ENCODE data around the gene ASB18.

The ASB18 gene

DNA sequence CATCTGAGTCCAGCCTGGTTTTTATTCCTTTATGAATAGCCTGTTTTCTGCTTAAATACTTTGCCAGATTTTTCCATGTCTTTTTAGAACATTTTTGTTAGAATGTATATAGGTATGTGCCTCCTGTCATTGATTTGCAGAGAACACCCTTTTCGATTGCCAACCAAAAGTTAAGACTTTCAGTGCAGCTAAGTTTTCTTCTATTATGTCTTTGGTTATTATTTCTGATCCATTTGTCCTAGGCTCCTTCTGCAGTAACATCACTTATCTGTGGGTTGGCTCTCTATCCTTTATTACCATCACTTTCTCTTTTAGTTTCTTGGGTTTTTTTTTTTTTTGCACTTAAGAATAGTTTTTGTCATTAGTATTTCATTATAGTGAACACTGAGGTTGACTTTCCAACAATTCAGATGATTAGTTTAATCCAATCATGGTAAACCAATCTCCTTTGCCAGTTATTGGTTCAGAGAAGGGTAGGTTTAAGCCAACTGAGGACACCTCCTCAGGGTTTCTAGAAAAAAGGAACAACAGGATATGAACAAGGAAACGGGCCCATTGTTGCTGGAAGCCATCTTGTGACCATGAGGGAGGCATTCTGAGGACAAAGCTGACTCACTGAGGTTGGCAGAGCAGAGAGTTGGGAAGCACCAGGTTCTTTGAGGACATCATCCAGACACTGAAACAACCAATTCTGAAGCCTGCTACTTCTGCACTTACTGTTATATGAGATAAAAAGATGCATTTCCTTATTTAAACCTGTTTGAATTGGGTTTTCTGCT is 58.1 kb downstream of the ASB18 start:
- DNase-seq = peak; percentile 5 to 25 (median 7)

DNA sequence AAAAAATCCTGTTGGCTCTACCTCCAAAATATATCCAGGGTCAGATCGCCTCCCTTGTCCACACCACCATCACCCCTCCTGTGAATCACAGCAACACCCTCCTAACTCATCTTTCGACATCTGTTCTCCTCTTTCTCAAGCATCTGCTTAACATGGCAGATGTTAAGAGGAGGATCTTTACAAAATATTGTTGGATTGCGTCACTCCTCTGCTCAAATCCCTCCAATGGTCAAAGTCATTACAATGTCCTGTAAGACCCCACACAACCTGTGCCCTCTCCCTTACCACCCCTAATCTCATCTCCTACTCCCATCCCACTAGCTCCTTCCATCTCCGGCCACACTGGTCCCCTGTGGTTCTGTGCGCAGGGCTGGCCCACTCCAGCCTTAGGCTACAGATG is 59.3 kb downstream of the ASB18 start:
- no peak for DNase-seq

DNA sequence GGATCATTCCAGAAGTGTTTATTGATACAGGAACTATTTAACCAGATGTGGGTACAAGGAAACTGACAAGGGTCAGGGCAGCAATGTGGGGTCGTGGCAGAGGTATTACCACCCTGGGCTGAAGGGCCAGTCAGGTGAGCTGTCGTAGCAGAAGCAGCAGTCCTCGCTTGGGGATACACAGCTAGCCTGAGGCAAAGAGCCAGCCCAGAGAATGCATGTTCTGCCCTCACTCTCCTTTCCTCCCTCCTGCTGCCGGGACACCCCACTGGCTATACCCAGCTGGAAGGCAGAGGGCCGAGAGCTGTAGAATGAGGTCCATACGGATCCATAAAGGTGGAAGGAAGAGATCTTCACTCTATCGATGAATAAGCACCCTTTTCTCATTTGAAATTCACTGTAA is 63.8 kb downstream of the ASB18 start:
- no peak for DNase-seq

DNA sequence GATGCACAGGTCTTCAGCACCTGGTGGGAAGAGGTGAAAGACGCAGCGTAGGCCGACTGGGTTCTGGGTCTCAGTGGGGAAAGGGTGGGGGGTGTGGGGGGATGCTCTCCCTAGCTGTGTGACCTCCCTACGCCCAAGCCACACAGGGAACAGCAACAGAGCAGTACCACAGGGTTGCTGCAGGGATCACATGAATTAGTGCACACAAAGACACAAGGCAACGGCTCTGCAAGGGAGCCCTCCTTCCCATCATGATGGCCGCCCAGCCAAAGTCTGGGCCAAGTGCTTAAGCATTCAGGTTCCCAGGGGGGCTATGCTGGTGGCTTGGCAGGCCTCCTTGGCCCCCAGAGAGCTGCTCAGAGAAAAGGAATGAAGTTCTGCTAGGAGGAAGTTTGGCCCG is 67.8 kb downstream of the ASB18 start:
- no peak for DNase-seq

DNA sequence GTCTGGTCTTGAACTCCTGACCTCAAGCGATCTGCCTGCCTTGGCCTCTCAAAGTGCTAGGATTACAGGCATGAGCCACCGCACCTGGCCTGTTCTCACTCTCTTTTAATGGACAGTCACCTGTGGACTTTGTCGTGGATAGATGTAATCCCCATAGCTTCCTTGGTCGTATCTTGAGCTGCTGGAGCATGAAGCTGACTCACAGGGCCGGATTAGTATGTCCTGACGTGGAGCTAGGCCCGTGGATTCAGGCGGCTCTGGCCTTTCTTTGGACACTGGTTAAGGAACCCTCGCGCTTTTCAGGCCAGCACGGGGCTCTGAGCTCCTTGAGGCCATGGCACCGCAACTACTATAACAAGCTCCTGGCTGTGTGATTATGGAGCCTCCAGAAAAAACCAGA is 68.5 kb downstream of the ASB18 start:
- no peak for DNase-seq

DNA sequence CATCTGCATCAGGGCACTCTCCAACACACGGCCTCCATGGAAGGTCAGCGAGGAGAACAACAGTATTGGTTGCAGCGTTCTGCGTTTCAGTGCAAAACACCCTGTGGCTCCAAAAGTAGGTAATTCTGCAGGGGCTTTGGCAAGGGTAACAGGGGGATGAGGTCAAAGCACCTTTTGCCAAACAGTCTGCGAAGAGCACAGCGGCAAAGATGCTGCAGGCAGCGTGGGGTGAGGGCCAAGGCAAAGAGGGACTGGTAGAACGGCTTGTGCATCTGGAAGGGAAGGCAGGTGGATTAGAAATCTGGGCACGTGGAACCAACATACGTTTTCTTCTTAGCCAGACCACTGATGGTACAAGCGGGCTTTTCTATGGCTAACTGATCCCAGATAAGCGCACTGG is 69.4 kb downstream of the ASB18 start:
- no peak for DNase-seq

DNA sequence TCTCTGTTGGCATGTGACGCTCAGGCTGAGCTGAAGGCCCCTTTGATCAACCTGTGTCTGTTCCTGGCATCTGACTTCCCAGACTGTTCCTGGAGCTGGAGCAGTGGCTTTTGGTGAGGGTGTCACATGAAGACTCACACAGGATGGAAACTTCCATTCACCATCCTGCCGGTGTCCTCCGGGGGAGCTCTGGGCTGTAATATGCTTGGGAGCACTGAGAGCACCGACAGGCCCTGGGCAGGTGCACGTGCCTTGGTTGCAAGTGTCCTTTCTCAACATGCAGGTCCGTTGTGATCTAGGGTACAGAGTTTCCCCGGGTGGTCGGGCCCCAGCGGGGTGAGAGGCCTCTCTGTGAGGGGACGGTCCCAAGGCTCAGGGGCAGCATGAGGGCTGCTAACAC is 71.2 kb downstream of the ASB18 start:
- DNase-seq = no peak

DNA sequence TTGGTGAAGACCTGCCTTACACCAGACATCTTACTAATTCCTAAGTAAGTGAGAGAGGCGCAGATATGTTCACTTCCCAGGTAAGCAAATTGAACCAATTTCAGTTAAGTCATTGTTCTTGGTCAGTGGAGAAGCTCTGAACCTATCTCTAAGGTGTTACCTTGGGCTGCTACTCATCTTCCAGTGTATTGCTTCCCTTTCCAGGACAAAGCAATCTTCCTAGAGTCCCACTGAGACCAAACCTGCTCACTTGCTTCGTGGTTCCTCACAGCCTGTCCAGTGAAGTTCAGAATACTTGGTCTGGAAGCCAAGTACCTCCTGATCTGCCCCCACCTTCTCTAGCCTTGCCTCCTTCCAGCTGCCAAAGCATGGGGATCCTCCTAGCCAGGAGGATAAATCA is 73.5 kb downstream of the ASB18 start:
- DNase-seq = no peak

DNA sequence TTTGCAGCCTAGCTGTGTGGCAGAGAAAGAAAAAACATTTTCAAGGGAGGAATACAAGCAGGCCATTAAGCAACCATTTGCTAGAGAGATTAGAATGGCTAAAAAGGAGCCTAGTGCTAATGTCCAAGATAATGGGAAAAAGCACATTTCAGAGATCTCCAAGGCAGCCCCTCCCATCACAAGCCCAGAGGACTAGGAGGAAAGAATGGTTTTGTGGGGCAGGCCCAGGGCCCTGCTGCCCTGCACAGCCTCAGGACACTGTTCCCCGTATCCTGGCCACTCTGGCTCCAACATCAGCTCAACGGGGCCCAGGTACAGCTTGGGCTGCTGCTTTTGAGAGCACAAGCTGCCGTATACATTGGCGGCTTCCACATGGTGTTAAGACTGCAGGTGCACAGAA is 79.5 kb downstream of the ASB18 start:
- DNase-seq = no peak

DNA sequence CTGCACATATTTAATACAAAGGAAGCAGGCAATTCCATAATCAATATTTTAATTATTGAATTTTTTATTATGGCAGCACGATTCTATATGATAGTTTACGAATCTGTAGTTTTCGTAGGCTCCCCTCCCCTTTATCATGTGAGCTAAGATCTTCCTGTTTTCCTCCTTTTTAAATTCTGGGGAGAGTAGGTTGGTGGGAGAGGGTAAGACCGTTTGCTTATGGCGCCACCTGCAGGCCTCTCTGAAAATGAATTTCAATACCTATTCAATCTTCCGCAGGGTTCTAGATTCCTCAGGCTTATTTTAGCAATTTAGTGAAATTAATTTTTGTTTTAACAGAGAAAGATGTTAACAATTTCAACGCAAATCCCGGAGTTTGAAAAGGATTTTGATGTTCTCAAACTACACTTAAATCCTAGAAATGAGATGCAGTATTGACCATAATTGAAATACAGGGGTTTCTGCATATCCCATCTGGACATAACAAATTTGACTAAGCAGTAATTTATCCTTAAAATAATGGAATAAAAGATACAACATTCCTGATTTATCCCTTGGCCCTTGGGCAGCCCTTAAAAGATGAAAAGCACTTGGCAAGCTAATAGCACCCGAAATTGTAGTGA is 83.3 kb downstream of the ASB18 start:
- DNase-seq = peak; percentile 67 to 82 (median 74)

DNA sequence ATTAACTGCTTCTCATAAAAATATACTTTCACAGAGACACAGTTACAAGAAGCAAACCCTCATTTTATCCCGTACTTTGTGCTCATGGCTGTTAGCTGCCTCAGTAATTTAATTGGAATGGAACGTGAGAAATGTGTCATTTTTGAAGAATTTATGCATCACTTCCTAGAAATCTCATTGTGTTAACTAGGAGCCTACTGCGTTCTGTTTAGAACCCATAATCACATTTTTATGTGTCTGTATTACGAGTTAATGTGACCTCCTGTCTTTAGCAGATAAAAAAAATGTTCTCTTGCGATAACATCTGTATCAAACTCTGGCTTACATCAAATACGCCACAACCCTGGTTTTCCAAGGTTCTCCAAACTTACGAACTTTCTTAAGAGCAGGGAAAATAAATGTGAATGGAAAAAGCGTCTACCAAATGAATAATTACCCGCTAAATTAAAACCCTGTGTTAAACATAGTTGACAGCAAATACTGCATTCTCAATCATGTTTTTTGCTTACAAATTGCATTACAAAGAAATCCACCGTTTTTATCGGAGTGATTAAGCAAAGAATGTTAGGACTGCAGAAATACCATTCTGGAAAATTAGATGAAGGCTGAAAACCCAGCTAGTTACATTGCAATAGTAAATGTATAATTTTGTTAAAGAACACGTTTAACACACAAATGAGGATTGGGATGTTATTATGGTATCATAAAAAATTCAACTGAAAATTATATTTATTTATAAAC is 84.0 kb downstream of the ASB18 start:
- DNase-seq = no peak

DNA sequence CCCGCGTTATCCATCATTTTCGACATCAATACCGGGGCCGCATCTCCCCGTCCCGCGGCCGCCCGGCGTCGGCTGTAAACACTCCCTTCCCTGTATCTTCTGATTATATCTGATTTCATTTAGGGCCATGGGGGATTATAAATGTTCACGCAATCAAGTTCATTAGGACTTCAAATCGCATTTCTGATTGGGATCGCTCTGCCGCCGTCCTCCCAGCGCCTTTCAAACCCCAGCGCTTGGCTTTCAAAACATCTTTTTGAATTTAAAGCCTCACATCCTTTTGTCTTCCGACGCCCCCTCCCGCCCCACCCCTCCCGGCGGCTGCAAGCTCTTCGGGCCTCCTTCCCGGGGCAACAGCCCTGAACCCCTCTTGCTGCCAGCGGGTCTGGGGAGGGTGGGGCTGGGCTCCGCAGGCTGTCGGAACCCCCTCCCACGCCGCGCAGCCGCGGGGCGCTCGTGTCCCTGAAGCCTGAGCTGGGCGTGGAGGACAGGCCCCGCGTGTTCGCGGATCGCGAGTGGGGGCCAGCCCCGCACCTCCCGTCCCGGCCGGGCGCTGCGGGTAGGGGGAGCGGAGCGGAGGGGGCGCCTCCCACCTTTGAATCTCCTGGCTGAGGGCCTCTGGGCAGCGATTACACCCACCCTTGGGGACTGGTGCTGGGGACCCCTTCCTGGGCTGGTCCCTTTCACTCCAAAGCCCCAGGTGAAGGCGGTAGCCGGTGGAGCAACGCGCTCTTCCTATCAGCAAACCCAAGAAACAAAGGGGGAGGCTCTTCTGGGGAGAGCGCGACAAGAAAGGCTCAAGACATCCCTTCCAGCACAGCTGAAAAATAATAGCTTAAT is 84.8 kb downstream of the ASB18 start:
- no peak for DNase-seq

DNA sequence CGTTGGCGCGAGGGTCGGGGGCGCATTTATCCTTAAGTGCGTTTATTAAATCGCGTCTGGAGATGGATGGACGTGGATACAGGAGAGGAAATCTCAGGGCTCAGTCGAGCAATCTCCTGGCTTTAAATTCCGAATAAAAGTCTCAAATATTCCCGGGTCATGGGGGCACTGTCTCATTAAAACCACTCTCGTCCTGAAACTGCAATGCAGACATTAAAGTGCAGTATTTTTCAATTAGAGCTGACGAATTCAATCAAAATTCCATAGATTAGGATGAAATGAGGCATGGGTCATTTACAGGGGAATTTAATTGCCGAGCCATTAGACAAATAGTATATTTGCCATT is 85.3 kb downstream of the ASB18 start:
- no peak for DNase-seq

DNA sequence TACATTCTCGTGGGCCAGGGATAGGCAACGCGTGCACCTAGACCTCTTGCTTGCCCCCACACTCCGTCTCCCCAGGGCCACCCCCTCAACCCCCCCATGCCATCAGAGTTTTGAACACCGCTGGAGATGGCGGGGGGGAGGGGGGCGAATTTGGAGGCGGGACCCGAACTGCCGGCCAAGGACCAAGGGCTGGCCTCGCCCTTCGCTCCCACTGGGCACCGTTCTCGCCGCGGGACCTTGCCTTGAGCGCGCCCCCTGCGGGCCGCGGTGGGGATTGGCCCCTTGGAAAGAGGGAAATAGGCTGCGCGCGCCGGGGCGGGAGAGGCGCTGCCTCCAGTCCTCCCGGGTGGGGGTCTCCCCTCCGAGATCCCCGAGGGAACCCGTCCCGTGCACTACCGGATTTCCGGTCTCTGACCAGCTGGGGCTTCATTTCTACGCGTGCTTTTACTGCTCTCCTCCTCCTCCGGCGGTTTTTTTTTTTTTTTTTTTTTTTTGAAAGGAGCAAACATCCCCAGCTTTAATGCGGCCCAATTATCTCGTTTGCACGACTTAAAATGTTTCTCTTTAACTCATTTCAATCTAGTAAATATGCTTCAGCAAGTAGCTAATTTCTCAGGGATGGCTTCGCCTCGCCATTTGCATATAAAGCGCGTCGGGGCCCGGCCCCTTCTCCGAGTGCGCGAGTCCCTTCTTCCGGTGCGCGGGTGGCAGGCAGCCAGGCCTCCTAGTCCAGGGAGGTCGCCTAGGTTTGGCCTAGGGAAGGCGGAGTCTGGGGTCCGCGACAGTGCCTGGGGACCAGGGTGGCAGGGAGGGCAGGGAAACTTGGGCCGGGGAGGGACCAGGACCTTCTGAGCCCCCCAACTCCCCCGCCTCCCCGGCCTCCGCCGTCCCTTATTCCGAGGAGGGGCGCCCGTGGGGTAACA is 86.0 kb downstream of the ASB18 start:
- peak; percentile 42 to 74 (median 51) for DNase-seq

DNA sequence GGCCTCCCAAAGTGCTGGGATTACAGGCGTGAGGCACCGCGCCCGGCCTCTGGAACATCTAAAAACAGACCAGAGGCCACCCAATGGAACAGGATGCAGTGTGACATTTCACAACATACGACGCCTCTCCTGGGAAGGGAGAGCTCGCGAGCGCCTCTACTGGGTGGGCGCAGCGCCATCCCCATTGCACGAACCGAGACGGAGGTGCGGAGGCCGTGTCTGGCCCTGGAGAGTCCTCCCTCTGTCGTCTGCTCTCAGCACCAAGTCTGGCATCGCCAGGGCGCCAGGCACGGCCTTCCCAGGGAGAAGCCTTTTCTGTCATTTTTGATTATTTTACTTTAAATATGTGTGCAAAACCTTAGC is 86.6 kb downstream of the ASB18 start:
- peak in 1 of 3 donors; percentile 42 for DNase-seq

DNA sequence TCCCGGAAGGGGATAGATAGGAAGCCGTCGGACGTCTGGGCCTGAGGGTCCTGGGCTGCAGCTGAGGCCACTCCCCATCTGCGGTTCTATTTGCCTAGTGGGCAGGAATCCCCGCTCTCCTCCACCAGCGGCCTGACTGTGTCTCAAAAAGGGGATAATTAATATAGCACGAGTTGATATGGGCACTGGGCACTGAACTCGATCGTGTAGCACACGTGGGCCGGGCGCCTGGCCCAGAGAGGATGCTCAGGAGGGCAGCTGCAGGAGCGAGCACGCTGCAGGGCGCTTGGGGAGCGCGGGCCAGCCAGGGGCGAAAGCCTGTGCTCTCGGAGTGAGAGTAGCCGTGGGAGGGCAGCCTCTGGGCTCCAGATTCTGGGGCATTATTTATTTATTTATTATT is 87.3 kb downstream of the ASB18 start:
- DNase-seq = no peak

DNA sequence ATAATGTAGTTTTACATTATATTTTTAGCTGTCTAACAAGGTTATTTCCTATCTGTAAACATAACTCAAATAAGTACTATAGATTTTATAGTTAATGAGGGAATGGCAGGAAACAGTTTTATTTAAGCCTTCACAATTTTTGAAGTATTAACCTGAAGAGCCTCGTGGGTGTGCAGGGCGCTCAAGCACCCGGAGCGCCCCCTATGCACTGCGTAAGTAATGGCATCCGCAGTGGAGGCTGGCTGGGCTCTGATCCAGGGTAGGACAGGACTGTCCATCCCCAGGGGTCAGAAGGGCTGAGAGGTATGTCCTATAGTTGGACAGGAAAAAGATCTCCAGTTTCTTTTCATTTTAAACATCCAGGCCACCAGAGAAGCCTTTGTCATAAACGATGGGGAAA is 87.8 kb downstream of the ASB18 start:
- DNase-seq = peak in 1 of 3 donors; percentile 39

DNA sequence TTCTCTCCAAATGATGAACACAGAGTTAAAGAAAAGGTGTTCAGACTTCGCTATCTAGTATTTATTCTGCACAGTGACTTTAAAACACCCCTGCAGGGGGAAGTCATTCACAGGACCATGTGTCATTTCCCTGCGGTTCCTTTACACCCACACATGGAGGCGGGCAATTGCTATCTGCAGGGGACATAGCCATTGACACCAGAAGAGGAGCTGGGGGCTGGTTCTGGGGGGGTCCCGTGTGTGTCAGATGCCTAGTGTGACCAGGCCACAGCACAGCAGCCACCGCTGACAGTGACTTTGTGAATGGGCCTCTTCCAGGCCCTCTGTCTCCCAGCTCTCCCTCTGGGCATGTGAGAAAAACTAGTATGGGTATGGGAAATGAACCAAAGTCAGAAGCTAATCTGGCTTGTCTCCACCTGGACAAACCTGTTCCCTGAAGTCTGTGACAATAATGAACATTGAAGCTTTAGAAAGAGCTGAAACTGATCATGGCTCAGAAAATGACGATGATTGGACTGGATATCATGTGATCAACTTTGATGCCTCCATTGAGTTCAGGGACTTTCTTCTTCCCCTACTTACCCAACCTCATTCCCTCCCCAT is 88.6 kb downstream of the ASB18 start:
- peak; percentile 77 to 85 (median 80) for DNase-seq

DNA sequence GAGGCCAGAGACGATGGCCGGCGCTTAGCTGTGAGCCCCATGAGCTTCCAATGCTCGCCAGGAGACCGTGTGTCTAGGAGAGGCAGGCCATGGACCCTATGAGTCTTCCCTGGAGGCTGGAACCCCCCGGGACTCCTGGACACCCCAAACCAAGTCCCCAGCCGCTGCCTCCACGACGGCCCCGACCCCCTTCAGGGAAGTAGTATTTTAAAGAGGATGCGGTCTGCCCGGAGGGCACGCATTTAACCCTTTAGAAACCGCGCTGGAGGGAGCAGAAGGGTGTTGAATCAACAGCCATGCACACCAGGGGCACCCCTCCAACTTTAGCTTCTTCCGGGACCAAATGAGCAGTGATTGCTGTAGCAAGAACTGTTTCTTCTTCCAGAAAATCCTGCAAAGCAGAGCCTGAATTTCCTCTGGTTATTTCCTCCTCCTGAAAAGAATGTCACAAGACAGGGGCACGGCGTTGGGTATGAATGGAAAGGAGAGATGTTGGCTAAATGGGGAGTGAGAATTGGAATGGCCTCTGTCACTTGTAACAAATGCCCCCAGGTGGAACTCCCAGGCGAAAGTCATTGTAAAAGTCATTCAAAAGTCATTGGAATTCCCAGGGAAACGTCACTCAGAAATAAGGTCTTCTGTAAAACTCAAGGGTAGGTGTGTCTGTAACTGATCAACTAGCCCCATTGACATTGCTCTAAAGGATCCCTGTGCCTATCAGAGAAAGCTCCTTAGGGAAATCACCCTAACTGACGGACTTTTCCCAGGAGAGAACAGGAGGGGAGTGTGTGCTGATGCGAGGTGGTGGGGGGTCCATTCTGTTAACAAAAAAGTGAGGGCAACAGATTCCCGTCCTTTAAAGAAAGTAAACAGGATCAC is 90.2 kb downstream of the ASB18 start:
- DNase-seq = no peak

DNA sequence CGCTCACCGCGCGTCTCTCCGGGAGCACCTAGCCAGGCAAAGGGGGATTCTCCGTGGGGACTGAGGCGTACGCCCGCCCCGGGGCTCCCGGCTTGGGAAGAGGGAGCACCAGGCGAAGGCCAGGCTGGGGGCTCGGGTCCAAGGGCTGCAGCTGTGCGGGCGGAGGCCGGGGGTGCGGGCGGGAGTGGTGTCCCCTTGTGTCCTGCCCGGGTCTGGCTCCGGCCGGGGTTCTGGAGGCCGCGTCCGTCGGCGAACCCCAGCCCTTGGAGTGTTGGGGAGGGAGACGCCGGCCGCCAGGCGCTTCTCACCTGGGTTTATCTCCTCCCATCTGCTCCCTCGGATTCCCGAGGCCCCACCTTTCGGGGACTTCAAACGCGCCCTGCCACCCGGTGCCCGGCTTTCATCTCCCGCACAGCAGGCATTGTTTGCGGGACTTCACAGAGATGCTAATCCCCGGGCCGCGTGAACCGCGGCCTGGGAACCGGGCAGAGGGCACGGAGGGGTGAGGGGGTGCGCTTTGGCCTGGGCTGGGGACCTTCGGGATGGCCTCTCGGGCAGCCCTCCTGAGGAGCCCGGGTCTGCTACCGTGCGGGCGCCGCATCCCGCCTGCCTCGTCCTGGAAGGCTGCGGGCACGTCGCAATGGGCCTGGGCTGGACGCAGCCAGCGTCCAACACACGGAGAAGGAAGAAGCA is 91.0 kb downstream of the ASB18 start:
- DNase-seq = no peak
